ENCODE results near the gene TTC22. TPM values are rescaled to one million over a fixed set of nuclear protein-coding genes. Genes with fewer than 3 reads are reported as not detected.

TTC22 gene
- total and polyA plus RNA-seq, 2 experiments from 2014 or later: 8.1 to 9.0 TPM

DNA sequence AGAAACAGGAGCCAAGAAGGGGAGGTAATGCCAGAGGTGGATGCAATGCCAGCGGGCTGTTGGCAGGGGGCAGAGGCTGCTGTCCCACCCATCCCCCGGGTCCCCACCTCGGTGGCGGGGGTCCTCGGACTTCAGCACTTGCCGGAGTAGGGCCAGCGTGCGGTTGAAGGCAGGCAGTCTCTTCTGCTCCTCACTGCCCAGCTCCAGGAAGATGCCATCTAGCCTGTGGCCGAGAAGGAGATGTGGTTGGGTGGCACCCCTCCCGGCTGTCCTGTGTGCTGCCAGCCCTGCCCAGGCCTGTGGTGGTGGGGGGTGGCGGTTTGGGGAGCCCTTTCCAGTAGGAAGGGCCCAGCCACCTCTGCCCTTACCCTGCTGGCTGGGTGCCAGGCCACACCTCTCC is 13.5 kb downstream of the TTC22 start:
- 95% methylated on average over 11 of the region's 11 CpGs for WGBS (ENCODE audit: low lambda C conversion rate, missing lambda C conversion rate)
- no peaks in the 10 kb centered on the region for H3K27me3 ChIP-seq
- H3K4me1 ChIP-seq (ENCODE audit: insufficient read depth): no peaks in the 10 kb centered on the region
- H4K20me1 ChIP-seq (ENCODE audit: insufficient read depth, poor library complexity, severe bottlenecking): no peaks in the 10 kb centered on the region
- DNase-seq (ENCODE audit: low spot score): no peak
- no peak overlapping the region for H2AFZ ChIP-seq
- no peak overlapping the region for H3K4me2 ChIP-seq
- H3K4me3 ChIP-seq: no peak overlapping the region
- H3K9me2 ChIP-seq (replicated peaks; ENCODE audit: insufficient read depth): no peaks in the 10 kb centered on the region
- no peaks in the 10 kb centered on the region for H3K9me3 ChIP-seq (ENCODE audit: low read depth)
- no peaks in the 10 kb centered on the region for H3K79me2 ChIP-seq
- no peak for TF ChIP-seq EZH2 (IDR thresholded peaks at IDR 0.05; ENCODE audit: borderline replicate concordance)
- no peak for TF ChIP-seq CTCF (IDR thresholded peaks at IDR 0.05; ENCODE audit: poor library complexity)
- no peak for TF ChIP-seq EZH2phosphoT487 (IDR thresholded peaks at IDR 0.05; ENCODE audit: low read depth, severe bottlenecking, unreplicated experiment)
- H3K36me3 ChIP-seq (replicated peaks; ENCODE audit: insufficient read depth, low read depth): no peaks in the 10 kb centered on the region
- no peak overlapping the region for H3K27ac ChIP-seq

DNA sequence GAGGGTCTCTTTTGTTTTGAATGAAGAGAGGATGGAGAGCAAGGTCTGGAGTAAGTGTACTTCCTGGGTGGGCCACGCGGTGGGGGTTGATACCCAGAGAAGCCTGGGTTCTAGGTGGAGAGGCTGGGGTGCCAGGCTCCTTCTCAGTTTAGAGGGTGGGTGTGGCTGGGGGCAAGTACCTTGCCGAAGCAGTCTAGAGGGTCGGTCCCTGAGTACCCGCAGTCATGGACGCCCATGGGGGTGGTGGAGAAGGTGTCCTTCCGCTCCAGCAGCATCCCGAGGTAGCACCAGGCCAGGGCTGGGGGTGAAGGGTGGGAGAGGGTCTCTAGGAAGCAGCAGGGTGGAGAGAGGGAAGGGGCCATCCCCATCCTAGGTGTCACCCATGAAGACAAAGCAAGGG is 14.3 kb downstream of the TTC22 start:
- Histone ChIP-seq H2AFZ (no peak overlapping the region), H3K36me3 (replicated peaks; ENCODE audit: insufficient read depth, low read depth) (no peaks in the 10 kb centered on the region), H3K4me1 (ENCODE audit: insufficient read depth) (no peaks in the 10 kb centered on the region), H3K9me3 (ENCODE audit: low read depth) (no peaks in the 10 kb centered on the region), H3K4me2 (no peak overlapping the region), H3K79me2 (no peaks in the 10 kb centered on the region), H3K4me3 (no peak overlapping the region), H4K20me1 (ENCODE audit: insufficient read depth, poor library complexity, severe bottlenecking) (no peaks in the 10 kb centered on the region), H3K27me3 (peaks cover 7% of the 10 kb centered on the region), H3K27ac (no peak overlapping the region), H3K9me2 (replicated peaks; ENCODE audit: insufficient read depth) (no peaks in the 10 kb centered on the region)
- DNase-seq (ENCODE audit: low spot score): no peak
- 96% methylated on average over 4 of the region's 8 CpGs for WGBS (ENCODE audit: low lambda C conversion rate, missing lambda C conversion rate)
- TF ChIP-seq EZH2 (IDR thresholded peaks at IDR 0.05; ENCODE audit: borderline replicate concordance) (no peak), EZH2phosphoT487 (IDR thresholded peaks at IDR 0.05; ENCODE audit: low read depth, severe bottlenecking, unreplicated experiment) (no peak), CTCF (IDR thresholded peaks at IDR 0.05; ENCODE audit: poor library complexity) (no peak)

GRCh38 chr1:54784066-54784465 is 17.1 kb downstream of the TTC22 start:
- 85% methylated on average over 2 of the region's 2 CpGs for WGBS (ENCODE audit: low lambda C conversion rate, missing lambda C conversion rate)
- H3K4me3 ChIP-seq: no peak overlapping the region
- no peak for DNase-seq (ENCODE audit: low spot score)
- H3K9me3 ChIP-seq (ENCODE audit: low read depth): no peaks in the 10 kb centered on the region
- H3K27ac ChIP-seq: no peak overlapping the region
- peaks cover 8% of the 10 kb centered on the region for H3K27me3 ChIP-seq
- no peak for TF ChIP-seq CTCF (IDR thresholded peaks at IDR 0.05; ENCODE audit: poor library complexity)
- no peak for TF ChIP-seq EZH2 (IDR thresholded peaks at IDR 0.05; ENCODE audit: borderline replicate concordance)
- no peak for TF ChIP-seq EZH2phosphoT487 (IDR thresholded peaks at IDR 0.05; ENCODE audit: low read depth, severe bottlenecking, unreplicated experiment)
- H2AFZ ChIP-seq: no peak overlapping the region
- H3K4me1 ChIP-seq (ENCODE audit: insufficient read depth): no peaks in the 10 kb centered on the region
- no peaks in the 10 kb centered on the region for H4K20me1 ChIP-seq (ENCODE audit: insufficient read depth, poor library complexity, severe bottlenecking)
- no peaks in the 10 kb centered on the region for H3K36me3 ChIP-seq (replicated peaks; ENCODE audit: insufficient read depth, low read depth)
- H3K9me2 ChIP-seq (replicated peaks; ENCODE audit: insufficient read depth): no peaks in the 10 kb centered on the region
- no peaks in the 10 kb centered on the region for H3K79me2 ChIP-seq
- no peak overlapping the region for H3K4me2 ChIP-seq

- no peaks in the 10 kb centered on the region for H3K36me3 ChIP-seq (replicated peaks; ENCODE audit: insufficient read depth, low read depth)
- peaks cover 8% of the 10 kb centered on the region for H3K27me3 ChIP-seq
- no peaks in the 10 kb centered on the region for H3K79me2 ChIP-seq
- H4K20me1 ChIP-seq (ENCODE audit: insufficient read depth, poor library complexity, severe bottlenecking): no peaks in the 10 kb centered on the region
- no peak for DNase-seq (ENCODE audit: low spot score)
- H3K27ac ChIP-seq: no peak overlapping the region
- WGBS (ENCODE audit: low lambda C conversion rate, missing lambda C conversion rate): 86% methylated on average over 2 of the region's 2 CpGs
- no peaks in the 10 kb centered on the region for H3K9me3 ChIP-seq (ENCODE audit: low read depth)
- H2AFZ ChIP-seq: no peak overlapping the region
- H3K9me2 ChIP-seq (replicated peaks; ENCODE audit: insufficient read depth): no peaks in the 10 kb centered on the region
- H3K4me1 ChIP-seq (ENCODE audit: insufficient read depth): no peaks in the 10 kb centered on the region
- H3K4me3 ChIP-seq: no peak overlapping the region
- TF ChIP-seq EZH2 (IDR thresholded peaks at IDR 0.05; ENCODE audit: borderline replicate concordance) (no peak), CTCF (IDR thresholded peaks at IDR 0.05; ENCODE audit: poor library complexity) (no peak), EZH2phosphoT487 (IDR thresholded peaks at IDR 0.05; ENCODE audit: low read depth, severe bottlenecking, unreplicated experiment) (no peak)
- no peak overlapping the region for H3K4me2 ChIP-seq
Observed at GRCh38 chr1:54782588-54782987, 18.5 kb downstream of the TTC22 start.

Data from hepatocyte (in vitro differentiated cells).